GM12878 (cell line): ENCODE results near the gene MYLK3. TPM values are rescaled to one million over a fixed set of nuclear protein-coding genes. Genes with fewer than 3 reads are reported as not detected.

Experiments
- ATAC-seq: fragments of 200-7000 bp; cut with Tn5 transposase; 3 replicates; pipeline ENCODE4 v1.9.1; 2020; ENCODE audit warnings: mild to moderate bottlenecking, moderate library complexity
- BruUV-seq: library from RNA; stranded (reverse); fragments of 400-500 nt; replicated peaks from 2 replicates; lab custom pipeline; 2021; lab: Mats Ljungman, UMichigan
- CTCF ChIA-PET: fragments of 300-600 bp; sonication (Branson Sonifier 250); formaldehyde crosslinking; extraction: SDS; loops from one replicate; lab custom pipeline; 2021; ENCODE audit warnings: inconsistent platforms; lab: Yijun Ruan, JAX
- POLR2A ChIA-PET: fragments of 350-600 bp; formaldehyde crosslinking; extraction: SDS; loops from one replicate; lab custom pipeline; 2021; ENCODE audit warnings: inconsistent platforms; lab: Charles Lee
- RAD21 ChIA-PET: fragments of 300-600 bp; sonication (Branson Sonifier 250); formaldehyde crosslinking; loops from one replicate; lab custom pipeline; 2023; ENCODE audit warnings: antibody characterized with exemption; ENCODE audit not compliant: unreplicated experiment; lab: Charles Lee
- SMC1A ChIA-PET: fragments of 300-600 bp; sonication (Branson Sonifier 250); formaldehyde crosslinking; loops from one replicate; lab custom pipeline; 2023; ENCODE audit not compliant: unreplicated experiment, uncharacterized antibody; lab: Charles Lee
- DNase-seq: peaks from one replicate; pipeline ENCODE4 v3.0.0-alpha.2; 2011; ENCODE audit warnings: low read depth, low spot score
- FAIRE-seq: peaks from 3 replicates; lab custom pipeline; 2011; peaks lifted over from hg19 to GRCh38; lab: Jason Lieb, UNC
- H2AFZ ChIP-seq: 2 replicates; pipeline ENCODE4 v1.6.0; 2011; ENCODE audit warnings: low read depth, low read length, control low read depth; ENCODE audit not compliant: control insufficient read depth
- H3K27ac ChIP-seq: 2 replicates; pipeline ENCODE4 v1.5.1; 2011; ENCODE audit warnings: control low read depth; ENCODE audit not compliant: control insufficient read depth, insufficient read depth
- H3K27me3 ChIP-seq, 2 experiments: replicated peaks in 1 of 2; 2 replicates each; pipeline versions ENCODE4 v1.6.0 to v1.6.1; 2011; ENCODE audit warnings: low read length in 1 of 2; ENCODE audit not compliant: control insufficient read depth in 2 of 2, insufficient read depth in 2 of 2
- H3K36me3 ChIP-seq, 2 experiments: 2 replicates each; pipeline ENCODE4 v1.5.1; 2011; ENCODE audit warnings: low read length in 1 of 2; ENCODE audit not compliant: control insufficient read depth in 2 of 2, insufficient read depth in 2 of 2
- H3K4me1 ChIP-seq: 2 replicates; pipeline ENCODE4 v1.6.1; 2011; ENCODE audit warnings: mild to moderate bottlenecking, low read length, moderate library complexity, mixed read lengths; ENCODE audit not compliant: control insufficient read depth, insufficient read depth
- H3K4me2 ChIP-seq: 2 replicates; pipeline ENCODE4 v1.6.0; 2011; ENCODE audit warnings: control low read depth; ENCODE audit not compliant: control insufficient read depth, insufficient read depth
- H3K4me3 ChIP-seq: fragments of 200-600 bp; sonication (generic); 2 replicates; pipeline ENCODE4 v1.5.1; 2016
- H3K79me2 ChIP-seq: 2 replicates; pipeline ENCODE4 v1.6.0; 2011; ENCODE audit warnings: low read length; ENCODE audit not compliant: control insufficient read depth, insufficient read depth
- H3K9ac ChIP-seq: 2 replicates; pipeline ENCODE4 v1.8.0; 2011; ENCODE audit warnings: low read length, control low read depth, mixed read lengths; ENCODE audit not compliant: control insufficient read depth, insufficient read depth
- H3K9me3 ChIP-seq: replicated peaks from 3 replicates; pipeline ENCODE4 v1.5.1; 2011; ENCODE audit warnings: mild to moderate bottlenecking, low read length; ENCODE audit not compliant: control insufficient read depth, insufficient read depth
- H4K20me1 ChIP-seq: 2 replicates; pipeline ENCODE4 v1.6.0; 2011; ENCODE audit not compliant: control insufficient read depth, insufficient read depth
- BHLHE40 ChIP-seq, 2 experiments: fragments of 450-650 bp in 1 of 2; IDR thresholded peaks; 2 replicates each; pipeline ENCODE4 v1.6.1; 2011 to 2017; ENCODE audit warnings: low read depth in 2 of 2, borderline replicate concordance in 1 of 2, improper control_type of control experiment in 1 of 2, low read length in 1 of 2, mild to moderate bottlenecking in 1 of 2
- CBFB ChIP-seq: IDR thresholded peaks from 2 replicates; pipeline ENCODE4 v1.6.1; 2016; ENCODE audit warnings: antibody characterized with exemption, low read depth
- E2F8 ChIP-seq: fragments of 450-650 bp; IDR thresholded peaks from 2 replicates; pipeline ENCODE4 v1.6.1; 2018; ENCODE audit warnings: mild to moderate bottlenecking, low read depth, moderate library complexity; ENCODE audit not compliant: partially characterized antibody
- ELK1 ChIP-seq: IDR thresholded peaks from 2 replicates; pipeline ENCODE4 v1.6.1; 2012; ENCODE audit warnings: low read depth, low read length, improper control_type of control experiment
- EP300 ChIP-seq, 2 experiments: fragments of 150-350 bp in 1 of 2; IDR thresholded peaks; 2 replicates each; pipeline ENCODE4 v1.6.1; 2011 to 2012; ENCODE audit warnings: low read depth in 2 of 2, low read length in 2 of 2, borderline replicate concordance in 1 of 2, improper control_type of control experiment in 1 of 2, inconsistent platforms in 1 of 2; ENCODE audit not compliant: control insufficient read depth in 1 of 2
- LARP7 ChIP-seq: fragments of 450-650 bp; IDR thresholded peaks from 2 replicates; pipeline ENCODE4 v1.6.1; 2017; ENCODE audit warnings: mild to moderate bottlenecking
- MEF2A ChIP-seq: IDR thresholded peaks from 2 replicates; pipeline ENCODE4 v1.6.1; 2011; ENCODE audit warnings: low read depth, mild to moderate bottlenecking, low read length, moderate library complexity; ENCODE audit not compliant: insufficient read depth
- MTA2 ChIP-seq: fragments of 450-650 bp; IDR thresholded peaks from 2 replicates; pipeline ENCODE4 v1.6.1; 2016; ENCODE audit warnings: low read depth, mild to moderate bottlenecking, moderate library complexity
- RAD51 ChIP-seq: fragments of 450-650 bp; IDR thresholded peaks from 2 replicates; pipeline ENCODE4 v1.6.1; 2016; ENCODE audit warnings: moderate library complexity, mild to moderate bottlenecking, inconsistent platforms
- SP1 ChIP-seq: IDR thresholded peaks from one replicate; pipeline ENCODE4 v1.6.1; 2011; ENCODE audit warnings: low read depth, low read length
- SUZ12 ChIP-seq: fragments of 200-600 bp; sonication (generic); IDR thresholded peaks from one replicate; pipeline ENCODE4 v1.6.1; 2018; ENCODE audit warnings: antibody characterized with exemption, mild to moderate bottlenecking; ENCODE audit not compliant: unreplicated experiment
- TARDBP ChIP-seq: IDR thresholded peaks from 2 replicates; pipeline ENCODE4 v1.6.1; 2016; ENCODE audit warnings: borderline replicate concordance
- ZNF592 ChIP-seq: fragments of 450-650 bp; IDR thresholded peaks from 2 replicates; pipeline ENCODE4 v1.6.1; 2017; ENCODE audit warnings: mild to moderate bottlenecking, moderate library complexity
- WGBS: methylation state at CpG from one replicate; pipeline ENCODE4 v1.1.6; 2016; ENCODE audit warnings: low lambda C conversion rate; ENCODE audit not compliant: insufficient replicate concordance, insufficient coverage; ENCODE audit errors: missing lambda C conversion rate; 5-methylcytosine and 5-hydroxymethylcytosine counted together
- in situ Hi-C: fragments of 300-500 bp; cut with MboI; formaldehyde crosslinking; loops from 9 replicates; pipeline ENCODE4 v1.14.3; 2018; ENCODE audit warnings: mixed read lengths
- intact Hi-C: fragments of 100-400 bp; cut with micrococcal nuclease; formaldehyde crosslinking; loops from one replicate; pipeline ENCODE4 v1.14.2; 2022; ENCODE audit not compliant: unreplicated experiment
- polyA plus RNA-seq, 11 experiments: library from polyadenylated mRNA; depleted of rRNA in 4 of 11; unstranded in 6 of 11; stranded (reverse) in 5 of 11; fragments of >200 nt; fragmentation: Nextera tagmentation in 4 of 11; fragmentation: Illumina TruSeq in 1 of 11; extraction: Ambion mirVana in 4 of 11; extraction: Trizol in 1 of 11; gene quantifications; 1 replicate in 1 of 11; 2 replicates in 10 of 11; pipeline versions ENCODE4 v1.2.1 to v1.2.3, GENCODE V29; 2011 to 2016; ENCODE audit warnings: inconsistent platforms in 2 of 11, missing spikeins in 2 of 11, low read depth in 1 of 11
- total RNA-seq, 4 experiments: library from RNA; depleted of rRNA in 3 of 4; stranded (reverse); fragments of >200 nt in 3 of 4; fragmentation: Illumina TruSeq in 1 of 4; extraction: Trizol in 1 of 4; gene quantifications; 2 replicates each; pipeline versions ENCODE4 v1.2.1 to v1.2.3, GENCODE V29; 2013 to 2021

The MYLK3 gene
- total and polyA plus RNA-seq, 10 of the 15 experiments (the other 5 are each of a cell fraction or from before 2014, with no cell fraction given): 0.02 to 0.46 (median 0.17) TPM

- H3K4me1 ChIP-seq: no peaks in the 10 kb centered on the region
- in situ Hi-C loops (no loop called here), intact Hi-C loops (no loop called here)
- no peaks in the 10 kb centered on the region for H3K9me3 ChIP-seq
- ChIA-PET POLR2A (no interaction called here), SMC1A (interaction anchor here (1.3 to 1.9 kb wide), 2 partner anchors 15 to 37 kb away, joined by 4 to 9 read pairs; no protein-coding TSS in a partner anchor), RAD21 (interaction anchor here (0.7 kb wide), 1 partner anchor 202 kb away, joined by 5 read pairs; no protein-coding TSS in a partner anchor), CTCF (interaction anchor here (0.9 to 3.4 kb wide), 3 partner anchors 15 to 85 kb away, joined by 3 to 15 read pairs (median 4); no protein-coding TSS in a partner anchor)
- H3K4me2 ChIP-seq: no peak overlapping the region
- no peaks in the 10 kb centered on the region for H4K20me1 ChIP-seq
- WGBS: 0% methylated on average over 1 of the region's 1 CpG
- H3K27ac ChIP-seq: no peak overlapping the region
- DNase-seq (no peak), ATAC-seq (no peak), FAIRE-seq (no peak)
- no peak overlapping the region for H3K4me3 ChIP-seq
- no peaks in the 10 kb centered on the region for H3K27me3 ChIP-seq
- no peaks in the 10 kb centered on the region; a peak in 1 of 4 replicates for H3K36me3 ChIP-seq
- no peaks in the 10 kb centered on the region for H3K79me2 ChIP-seq
- no TSS peak for BruUV-seq
- no peak overlapping the region for H2AFZ ChIP-seq
- H3K9ac ChIP-seq: no peak overlapping the region
- TF ChIP-seq SUZ12 (no peak), MTA2 (no peak), E2F8 (no peak), EP300 (IDR thresholded peaks at IDR 0.05; ENCODE audit: borderline replicate concordance in 1 of 2, control insufficient read depth in 1 of 2, low read depth in 2 of 2, low read length in 2 of 2) (no peak), SP1 (no peak), ZNF592 (no peak), MEF2A (no peak), BHLHE40 (IDR thresholded peaks at IDR 0.05; ENCODE audit: borderline replicate concordance in 1 of 2, low read depth in 2 of 2, low read length in 1 of 2) (no peak), LARP7 (no peak), TARDBP (no peak), ELK1 (no peak), RAD51 (no peak), CBFB (no peak)
Observed at GRCh38 chr16:46706642-46707041, 41.5 kb downstream of the MYLK3 start.
